ENCODE results near the gene WDR31.
A peak's percentile ranks its signal among the peaks of the same experiment; 100 is the strongest.

Gene WDR31

GRCh38 chr9:113355040-113355596, 15.0 kb upstream of the WDR31 start:
- peaks cover 27% of the 10 kb centered on the region for H3K4me1 Mint-ChIP-seq (ENCODE audit: low read depth)
- H3K36me3 Mint-ChIP-seq (ENCODE audit: low read depth), result no peaks in the 10 kb centered on the region
- peaks cover 16% of the 10 kb centered on the region for H3K27me3 Mint-ChIP-seq
- no peak overlapping the region for H3K4me3 Mint-ChIP-seq
- no peak overlapping the region for H3K27ac Mint-ChIP-seq
- H3K9me3 Mint-ChIP-seq, result no peaks in the 10 kb centered on the region

DNA sequence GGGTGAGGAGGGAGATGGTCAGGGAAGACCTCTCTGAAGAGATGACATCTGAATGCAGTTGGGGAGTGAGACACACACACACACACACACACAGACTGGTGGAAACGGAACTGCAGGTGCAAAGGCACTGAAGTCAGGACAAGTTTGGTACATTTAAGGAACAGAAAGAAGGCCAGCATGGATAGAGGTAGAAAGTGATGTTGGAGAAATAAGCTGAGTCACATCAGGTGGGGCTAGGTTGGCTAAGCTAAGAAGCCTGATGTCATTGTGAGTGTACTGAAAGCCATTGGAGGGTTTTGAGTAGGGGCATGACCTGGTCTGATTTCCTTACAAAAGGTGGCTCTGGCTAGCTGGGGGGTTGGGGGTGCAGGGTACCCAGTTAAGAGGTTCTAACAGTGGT, 12.3 kb upstream of the WDR31 start:
- H3K36me3 Mint-ChIP-seq (ENCODE audit: low read depth), result no peaks in the 10 kb centered on the region
- peaks cover 16% of the 10 kb centered on the region for H3K27me3 Mint-ChIP-seq
- peaks cover 48% of the 10 kb centered on the region for H3K4me1 Mint-ChIP-seq (ENCODE audit: low read depth)
- peak overlapping the region; percentile 1 for H3K27ac Mint-ChIP-seq
- H3K4me3 Mint-ChIP-seq, result no peak overlapping the region
- H3K9me3 Mint-ChIP-seq, result no peaks in the 10 kb centered on the region

DNA sequence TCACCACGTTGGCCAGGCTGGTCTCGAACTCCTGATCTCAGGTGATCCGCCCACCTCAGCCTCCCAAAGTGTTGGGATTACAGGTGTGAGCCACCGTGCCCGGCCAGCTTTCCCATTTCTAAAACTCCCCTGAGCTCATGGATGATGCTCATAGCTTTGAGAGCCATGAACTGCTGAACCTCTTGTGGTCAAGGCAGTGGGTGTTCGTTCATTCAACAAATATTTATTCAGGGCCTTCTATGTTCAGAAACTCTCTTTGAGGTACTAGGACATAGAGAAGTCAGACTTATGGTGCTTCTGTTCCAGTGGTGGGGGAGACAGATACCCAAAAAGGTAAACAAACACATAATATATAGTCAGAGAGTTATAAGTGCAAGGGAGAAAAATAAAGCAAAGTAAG, 11.9 kb upstream of the WDR31 start:
- peaks cover 16% of the 10 kb centered on the region for H3K27me3 Mint-ChIP-seq
- no peaks in the 10 kb centered on the region for H3K36me3 Mint-ChIP-seq (ENCODE audit: low read depth)
- no peaks in the 10 kb centered on the region for H3K9me3 Mint-ChIP-seq
- no peak overlapping the region for H3K4me3 Mint-ChIP-seq
- peak overlapping the region; percentile 69 for H3K27ac Mint-ChIP-seq
- peaks cover 52% of the 10 kb centered on the region for H3K4me1 Mint-ChIP-seq (ENCODE audit: low read depth)

DNA sequence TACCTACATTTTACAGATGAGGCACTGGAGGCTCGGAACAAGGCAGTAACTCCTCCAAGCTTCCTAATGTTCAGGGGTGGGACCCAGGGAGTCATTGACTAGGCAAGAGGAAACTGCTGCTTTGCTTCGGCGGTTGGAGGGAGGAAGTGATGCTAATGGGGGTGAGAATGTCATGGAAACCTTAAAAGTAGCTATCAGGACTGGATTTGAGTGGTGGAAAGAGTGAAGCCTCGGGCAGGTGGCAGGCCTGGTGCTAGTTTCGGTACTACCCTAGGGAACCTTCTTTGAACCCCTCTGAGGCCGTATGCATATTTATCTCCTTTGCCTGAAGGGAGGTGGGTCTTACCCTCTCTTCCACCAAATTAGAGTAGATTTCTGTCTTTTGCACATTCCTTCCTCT, 10.9 kb upstream of the WDR31 start:
- Mint-ChIP-seq H3K27ac (peak overlapping the region; percentile 92), H3K27me3 (peaks cover 16% of the 10 kb centered on the region), H3K9me3 (no peaks in the 10 kb centered on the region), H3K4me3 (peak overlapping the region; percentile 88), H3K4me1 (ENCODE audit: low read depth) (peaks cover 52% of the 10 kb centered on the region), H3K36me3 (ENCODE audit: low read depth) (no peaks in the 10 kb centered on the region)

GRCh38 chr9:113350107-113350661, 10.1 kb upstream of the WDR31 start:
- no peaks in the 10 kb centered on the region for H3K9me3 Mint-ChIP-seq

GRCh38 chr9:113349445-113350094, 9.5 kb upstream of the WDR31 start, which contains the start of gene BSPRY:
Gene BSPRY (plus strand): TSS chr9:113349541. CDS start chr9:113349580, 39 bp downstream.
- peak within 1 kb of the TSS; percentile 88 for H3K4me3 Mint-ChIP-seq
- no peaks in the 10 kb centered on the region for H3K9me3 Mint-ChIP-seq
- peaks cover 16% of the 10 kb centered on the region for H3K27me3 Mint-ChIP-seq
- H3K4me1 Mint-ChIP-seq (ENCODE audit: low read depth), result peaks cover 62% of the 10 kb centered on the region
- no peaks in the 10 kb centered on the region for H3K36me3 Mint-ChIP-seq (ENCODE audit: low read depth)
- H3K27ac Mint-ChIP-seq, result peak within 1 kb of the TSS; percentile 92

More at GRCh38 chr9:113350107-113350661, 10.1 kb upstream of the WDR31 start:
- Mint-ChIP-seq H3K4me3 (peak overlapping the region; percentile 88), H3K4me1 (ENCODE audit: low read depth) (peaks cover 58% of the 10 kb centered on the region), H3K27me3 (peaks cover 16% of the 10 kb centered on the region), H3K36me3 (ENCODE audit: low read depth) (no peaks in the 10 kb centered on the region), H3K27ac (peak overlapping the region; percentile 92)

DNA sequence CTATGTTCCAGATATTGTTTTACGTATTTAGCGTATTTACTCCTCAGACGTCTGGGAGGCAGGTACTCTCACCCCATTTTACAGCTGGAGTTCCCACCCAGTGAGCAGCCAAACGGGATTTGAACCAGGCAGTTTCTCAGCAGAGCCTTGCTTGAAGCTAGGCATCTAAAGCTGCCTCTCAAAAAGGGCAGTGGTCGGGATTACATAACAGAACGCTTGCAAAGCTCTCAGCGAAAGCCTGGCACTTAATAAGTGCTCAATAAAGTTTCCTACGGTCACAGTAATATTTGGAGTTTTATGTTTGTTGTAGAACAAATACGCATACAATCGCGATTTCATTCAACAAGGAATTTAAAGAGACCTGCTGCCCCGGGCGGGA, 9.0 kb upstream of the WDR31 start:
- H3K36me3 Mint-ChIP-seq (ENCODE audit: low read depth), result no peaks in the 10 kb centered on the region
- H3K9me3 Mint-ChIP-seq, result no peaks in the 10 kb centered on the region
- peak overlapping the region; percentile 79 for H3K4me3 Mint-ChIP-seq
- peaks cover 62% of the 10 kb centered on the region for H3K4me1 Mint-ChIP-seq (ENCODE audit: low read depth)
- H3K27ac Mint-ChIP-seq, result peak overlapping the region; percentile 58
- peaks cover 15% of the 10 kb centered on the region for H3K27me3 Mint-ChIP-seq

GRCh38 chr9:113348437-113348836, 8.4 kb upstream of the WDR31 start:
- Mint-ChIP-seq H3K36me3 (ENCODE audit: low read depth) (no peaks in the 10 kb centered on the region), H3K27me3 (peaks cover 11% of the 10 kb centered on the region), H3K4me3 (no peak overlapping the region), H3K9me3 (no peaks in the 10 kb centered on the region), H3K27ac (no peak overlapping the region), H3K4me1 (ENCODE audit: low read depth) (peaks cover 66% of the 10 kb centered on the region)

- H3K9me3 Mint-ChIP-seq, result no peaks in the 10 kb centered on the region
Measured at GRCh38 chr9:113345671-113346070, 5.6 kb upstream of the WDR31 start.

DNA sequence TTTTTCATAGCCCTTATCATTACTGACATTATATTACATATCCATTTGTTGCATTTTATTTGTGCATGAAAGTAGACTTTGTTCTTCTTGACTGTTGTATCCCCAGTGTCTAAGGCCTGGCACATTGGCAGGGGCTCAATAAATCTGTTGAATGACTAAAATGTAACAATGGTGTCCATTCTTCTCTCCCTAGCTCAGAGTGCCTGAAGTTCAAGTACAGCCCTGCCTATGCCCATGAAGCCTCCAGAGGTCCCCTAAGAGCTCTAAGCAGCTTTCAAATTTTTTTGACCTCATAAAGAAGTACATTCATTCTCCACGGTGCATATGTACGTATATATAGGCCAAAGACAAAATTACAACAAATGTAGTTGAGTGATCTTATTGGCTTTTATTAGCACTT, 5.1 kb upstream of the WDR31 start:
- Mint-ChIP-seq H3K36me3 (ENCODE audit: low read depth) (no peaks in the 10 kb centered on the region), H3K4me1 (ENCODE audit: low read depth) (peaks cover 57% of the 10 kb centered on the region), H3K27me3 (no peaks in the 10 kb centered on the region), H3K27ac (no peak overlapping the region), H3K9me3 (no peaks in the 10 kb centered on the region), H3K4me3 (no peak overlapping the region)

More at GRCh38 chr9:113345671-113346070, 5.6 kb upstream of the WDR31 start:
- H3K27ac Mint-ChIP-seq, result peak overlapping the region; percentile 38
- peaks cover 57% of the 10 kb centered on the region for H3K4me1 Mint-ChIP-seq (ENCODE audit: low read depth)
- H3K36me3 Mint-ChIP-seq (ENCODE audit: low read depth), result no peaks in the 10 kb centered on the region
- no peak overlapping the region for H3K4me3 Mint-ChIP-seq
- H3K27me3 Mint-ChIP-seq, result no peaks in the 10 kb centered on the region

DNA sequence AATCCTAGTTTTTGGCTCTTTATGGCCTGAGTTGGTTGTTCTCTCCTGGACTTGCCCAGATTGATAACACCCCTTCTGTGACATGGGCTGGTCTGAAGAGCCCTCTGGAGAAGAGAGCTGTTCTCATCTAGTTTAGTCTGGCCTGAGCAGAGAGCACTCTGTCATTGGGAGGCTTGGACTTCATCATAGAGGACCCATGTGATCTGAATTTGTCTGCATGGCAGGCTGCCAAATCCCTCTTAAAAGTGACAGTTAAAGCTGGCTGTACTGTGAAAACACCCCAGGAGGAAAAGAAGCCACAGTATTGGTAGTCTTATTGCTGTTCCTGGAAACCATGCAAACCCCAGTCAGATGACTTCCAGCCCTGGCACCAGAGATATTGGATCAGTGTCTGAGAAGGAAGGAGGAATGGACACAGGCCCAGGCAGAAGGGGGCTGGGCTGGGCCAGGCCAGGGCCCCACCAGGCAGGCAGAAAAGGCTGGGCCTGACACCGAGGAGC, 3.7 kb upstream of the WDR31 start:
- H3K27me3 Mint-ChIP-seq, result peaks cover 5% of the 10 kb centered on the region
- no peak overlapping the region for H3K4me3 Mint-ChIP-seq
- H3K36me3 Mint-ChIP-seq (ENCODE audit: low read depth), result no peaks in the 10 kb centered on the region
- no peak overlapping the region for H3K27ac Mint-ChIP-seq
- no peaks in the 10 kb centered on the region for H3K9me3 Mint-ChIP-seq
- H3K4me1 Mint-ChIP-seq (ENCODE audit: low read depth), result peaks cover 55% of the 10 kb centered on the region

DNA sequence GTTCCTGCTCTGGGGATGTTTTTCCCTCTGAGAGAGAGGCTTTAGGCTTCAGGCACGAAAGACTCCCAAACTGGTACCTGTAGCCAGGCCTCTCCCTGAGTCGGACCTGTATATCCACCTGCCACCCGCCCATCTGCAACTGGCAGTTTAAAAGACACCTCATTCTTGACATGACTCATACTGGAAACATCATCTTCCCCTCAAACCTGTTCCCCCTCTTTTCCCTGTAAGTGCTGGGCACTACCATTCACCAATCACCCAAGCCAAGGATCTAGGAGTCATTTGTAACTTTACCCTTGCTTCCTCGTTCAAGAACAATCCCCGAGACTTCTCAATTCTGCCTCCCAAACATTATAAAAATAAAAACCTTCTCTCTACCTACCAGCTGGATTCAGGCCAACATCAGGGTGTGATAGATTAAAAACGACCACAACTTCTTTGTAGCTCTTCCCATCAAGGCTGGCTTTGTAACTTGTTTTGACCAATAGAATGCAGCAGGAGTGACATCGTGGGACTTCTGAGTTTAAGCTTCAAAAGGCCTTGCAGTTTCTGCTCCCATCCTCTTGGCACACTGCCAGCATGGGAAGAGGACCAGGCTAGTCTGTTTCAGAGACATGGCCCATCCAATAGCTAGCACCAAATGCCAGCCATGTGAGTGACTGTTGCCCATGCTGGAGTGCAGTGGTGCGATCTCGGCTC, 1.8 kb upstream of the WDR31 start:
- H3K4me3 Mint-ChIP-seq, result peak overlapping the region; percentile 85
- peaks cover 39% of the 10 kb centered on the region for H3K4me1 Mint-ChIP-seq (ENCODE audit: low read depth)
- no peaks in the 10 kb centered on the region for H3K36me3 Mint-ChIP-seq (ENCODE audit: low read depth)
- no peaks in the 10 kb centered on the region for H3K9me3 Mint-ChIP-seq
- H3K27me3 Mint-ChIP-seq, result peaks cover 5% of the 10 kb centered on the region
- H3K27ac Mint-ChIP-seq, result no peak overlapping the region

DNA sequence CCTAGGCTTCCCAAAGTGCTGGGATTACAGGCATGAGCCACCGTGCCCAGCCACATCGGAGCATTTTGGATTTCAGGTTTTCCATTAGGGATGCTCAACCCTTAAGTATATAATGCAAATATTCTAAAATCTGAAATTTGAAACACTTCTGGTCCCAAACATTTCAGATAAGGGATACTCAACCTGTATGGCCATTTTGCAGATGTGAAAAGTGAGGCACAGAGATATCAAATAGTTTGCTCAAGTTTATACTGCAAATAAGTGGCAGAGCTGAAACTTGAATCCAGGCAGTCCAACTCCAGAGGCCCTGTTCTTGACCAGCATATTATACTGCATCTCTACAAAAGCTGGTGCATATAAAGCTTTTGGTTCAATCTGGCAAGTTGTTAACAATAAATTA, 2.4 kb downstream of the WDR31 start:
- H3K4me1 Mint-ChIP-seq (ENCODE audit: low read depth), result peaks cover 26% of the 10 kb centered on the region
- H3K27ac Mint-ChIP-seq, result no peak overlapping the region
- H3K36me3 Mint-ChIP-seq (ENCODE audit: low read depth), result no peaks in the 10 kb centered on the region
- no peak overlapping the region for H3K4me3 Mint-ChIP-seq
- H3K27me3 Mint-ChIP-seq, result peaks cover 5% of the 10 kb centered on the region
- H3K9me3 Mint-ChIP-seq, result no peaks in the 10 kb centered on the region

DNA sequence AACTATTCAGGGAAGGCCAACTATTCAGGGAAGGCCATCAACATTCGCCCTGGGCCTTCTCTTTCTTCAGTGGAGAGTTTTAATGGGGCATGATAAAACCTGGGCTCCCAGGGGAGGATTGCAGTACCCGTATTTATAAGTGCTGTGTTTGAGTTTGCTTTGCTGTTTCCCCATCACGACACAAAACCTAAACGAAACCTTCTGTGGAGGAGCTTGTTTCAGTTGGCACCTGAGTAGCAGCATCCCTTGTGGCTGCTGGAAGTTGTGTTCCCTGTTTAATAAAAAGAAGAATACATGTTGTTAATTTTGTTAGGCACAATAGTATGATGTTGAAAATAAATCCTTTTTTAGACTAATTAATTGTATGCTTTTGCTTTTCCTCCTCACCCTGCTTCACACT, 8.3 kb downstream of the WDR31 start:
- H3K9me3 Mint-ChIP-seq, result no peaks in the 10 kb centered on the region
- H3K36me3 Mint-ChIP-seq (ENCODE audit: low read depth), result no peaks in the 10 kb centered on the region
- no peak overlapping the region for H3K4me3 Mint-ChIP-seq
- H3K4me1 Mint-ChIP-seq (ENCODE audit: low read depth), result no peaks in the 10 kb centered on the region
- H3K27ac Mint-ChIP-seq, result no peak overlapping the region
- no peaks in the 10 kb centered on the region for H3K27me3 Mint-ChIP-seq

Data from stimulated activated naive CD8-positive, alpha-beta T cell treated with anti-CD3 and anti-CD28 coated beads, Interleukin-15, Interleukin-2, amounts not matched to agents 100 ng/mL and 50 ng/mL, for 24 hours (primary cell).